GM19043 (cell line): ENCODE measurements around the gene FAT1.
"Not testable (repeated sequence)": the region's sequence is repeated elsewhere in the genome, so short reads cannot be mapped to it uniquely, and the experiment has no call there.

Source experiments
- ATAC-seq: cut with Tn5 transposase; IDR thresholded peaks from one replicate; pipeline ENCODE4 v1.9.1; 2021; ENCODE audit warnings: low read depth; ENCODE audit not compliant: unreplicated experiment

Gene FAT1

GRCh38 chr4:186723292-186724057 lies at the start of gene FAT1:
TSS of gene FAT1 (minus strand) at chr4:186723856. CDS start at chr4:186709827, 14,029 bp downstream.
- ATAC-seq = no peak

GRCh38 chr4:186772936-186773487 lies 49.4 kb upstream of the FAT1 start:
- no peak for ATAC-seq

GRCh38 chr4:186771624-186772023 lies 48.0 kb upstream of the FAT1 start:
- no peak for ATAC-seq

GRCh38 chr4:186770481-186771175 lies 47.0 kb upstream of the FAT1 start:
- ATAC-seq = no peak

GRCh38 chr4:186767794-186768193 lies 44.1 kb upstream of the FAT1 start:
- no peak for ATAC-seq

- ATAC-seq = no peak
Measured at GRCh38 chr4:186765673-186766546, 42.3 kb upstream of the FAT1 start.

- no peak for ATAC-seq
Measured at GRCh38 chr4:186765138-186765537, 41.5 kb upstream of the FAT1 start.

- no peak for ATAC-seq
Measured at GRCh38 chr4:186764457-186764856, 40.8 kb upstream of the FAT1 start.

GRCh38 chr4:186762865-186763264 lies 39.2 kb upstream of the FAT1 start:
- ATAC-seq = no peak

- ATAC-seq = no peak
Measured at GRCh38 chr4:186762361-186762760, 38.7 kb upstream of the FAT1 start.

- not testable (repeated sequence) for ATAC-seq
Measured at GRCh38 chr4:186761956-186762355, 38.3 kb upstream of the FAT1 start.

- ATAC-seq = no peak
Measured at GRCh38 chr4:186761393-186761792, 37.7 kb upstream of the FAT1 start.

GRCh38 chr4:186760576-186760975 lies 36.9 kb upstream of the FAT1 start:
- ATAC-seq = no peak

- ATAC-seq = no peak
Measured at GRCh38 chr4:186759990-186760389, 36.3 kb upstream of the FAT1 start.

- no peak for ATAC-seq
Measured at GRCh38 chr4:186758929-186759682, 35.5 kb upstream of the FAT1 start.

- no peak for ATAC-seq
Measured at GRCh38 chr4:186757696-186758355, 34.2 kb upstream of the FAT1 start.

GRCh38 chr4:186756550-186756949 lies 32.9 kb upstream of the FAT1 start:
- not testable (repeated sequence) for ATAC-seq

- no peak for ATAC-seq
Measured at GRCh38 chr4:186755550-186756519, 32.2 kb upstream of the FAT1 start.
